HG03095 (cell line): ENCODE results near the gene ZNF474.

Experiments
- ATAC-seq: cut with Tn5 transposase; IDR thresholded peaks from one replicate; pipeline ENCODE4 v1.9.1; 2021; ENCODE audit warnings: moderate library complexity; ENCODE audit not compliant: unreplicated experiment

The ZNF474 gene

GRCh38 chr5:122179701-122180100, 50.4 kb downstream of the ZNF474 start:
- ATAC-seq, result no peak

GRCh38 chr5:122180146-122180712, 50.9 kb downstream of the ZNF474 start:
- no peak for ATAC-seq

GRCh38 chr5:122180863-122181548, 51.7 kb downstream of the ZNF474 start:
- ATAC-seq, result no peak

- ATAC-seq, result no peak
Measured at GRCh38 chr5:122181863-122182262, 52.5 kb downstream of the ZNF474 start.

GRCh38 chr5:122182491-122182921, 53.2 kb downstream of the ZNF474 start:
- no peak for ATAC-seq

GRCh38 chr5:122183098-122183787, 53.9 kb downstream of the ZNF474 start:
- no peak for ATAC-seq

GRCh38 chr5:122183788-122184170, 54.4 kb downstream of the ZNF474 start:
- ATAC-seq, result no peak

GRCh38 chr5:122184676-122185255, 55.4 kb downstream of the ZNF474 start:
- ATAC-seq, result no peak

GRCh38 chr5:122187426-122187825, 58.1 kb downstream of the ZNF474 start:
- ATAC-seq, result no peak

GRCh38 chr5:122190156-122190555, 60.8 kb downstream of the ZNF474 start:
- ATAC-seq, result no peak

- peak; percentile 81 for ATAC-seq
Measured at GRCh38 chr5:122192497-122193496, 63.5 kb downstream of the ZNF474 start.

- no peak for ATAC-seq
Measured at GRCh38 chr5:122195802-122196394, 66.6 kb downstream of the ZNF474 start.

GRCh38 chr5:122199146-122199545, 69.8 kb downstream of the ZNF474 start:
- no peak for ATAC-seq

GRCh38 chr5:122200450-122200849, 71.1 kb downstream of the ZNF474 start:
- ATAC-seq, result no peak

- no peak for ATAC-seq
Measured at GRCh38 chr5:122200865-122201264, 71.5 kb downstream of the ZNF474 start.

- ATAC-seq, result no peak
Measured at GRCh38 chr5:122201365-122201764, 72.0 kb downstream of the ZNF474 start.

- no peak for ATAC-seq
Measured at GRCh38 chr5:122202952-122203351, 73.6 kb downstream of the ZNF474 start.
